Mucosa of descending colon (tissue), 3 donors: ENCODE results near the gene GLRX3. TPM values are rescaled to one million over a fixed set of nuclear protein-coding genes. Genes with fewer than 3 reads are reported as not detected.

Source experiments
- ATAC-seq: fragments of 200-7000 bp; cut with Tn5 transposase; one replicate; pipeline ENCODE4 v1.9.1; 2020; ENCODE audit warnings: mild to moderate bottlenecking, moderate library complexity
- DNase-seq, 3 donors: peaks; one replicate each; pipeline ENCODE4 v3.0.0-alpha.2; 2020
- H3K36me3 ChIP-seq: fragments of 200-600 bp; one replicate; pipeline ENCODE4 v1.8.0; 2021; ENCODE audit warnings: low read depth, mild to moderate bottlenecking
- H3K4me1 ChIP-seq: fragments of 200-600 bp; one replicate; pipeline ENCODE4 v1.8.0; 2021; ENCODE audit warnings: low read depth, mild to moderate bottlenecking
- H3K4me3 ChIP-seq: fragments of 200-600 bp; one replicate; pipeline ENCODE4 v1.8.0; 2021; ENCODE audit warnings: mild to moderate bottlenecking
- H3K9me3 ChIP-seq: fragments of 200-600 bp; one replicate; pipeline ENCODE4 v1.8.0; 2021; ENCODE audit warnings: mild to moderate bottlenecking
- intact Hi-C, 2 donors: fragments of 100-400 bp; cut with DNase I in 1 of 2; cut with micrococcal nuclease in 1 of 2; formaldehyde crosslinking; loops; one replicate each; pipeline versions ENCODE4 v1.11.0 to v1.11.1; 2022; cut with DNase I, micrococcal nuclease
- total RNA-seq, 3 donors: library from RNA; stranded (reverse); fragmentation: NEBNext Ultra II Directional in 2 of 3; extraction: Animal tissue kit (Norgen Biotek cat#: 25700) in 2 of 3; gene quantifications; one replicate each; pipeline versions ENCODE4 v1.2.1 to v1.2.4, GENCODE V29; 2021 to 2023
- TF ChIP-seq, protein P1 (sequence below): fragments of 200-600 bp; IDR thresholded peaks from one replicate; pipeline ENCODE4 v1.8.0; 2022; ENCODE audit warnings: antibody characterized with exemption, mild to moderate bottlenecking
- donor health status: DM: no; HTN: no; CAD: no; lungs with moderate emphysema.
- donor health status: DM: no; HTN: no; CAD: no.
- donor health status: DM: no; HTN: yes; CAD: no.

GLRX3 gene
- total RNA-seq, 3 donors from 2014 or later = 44.3 to 58.2 (median 57.2) TPM

DNA sequence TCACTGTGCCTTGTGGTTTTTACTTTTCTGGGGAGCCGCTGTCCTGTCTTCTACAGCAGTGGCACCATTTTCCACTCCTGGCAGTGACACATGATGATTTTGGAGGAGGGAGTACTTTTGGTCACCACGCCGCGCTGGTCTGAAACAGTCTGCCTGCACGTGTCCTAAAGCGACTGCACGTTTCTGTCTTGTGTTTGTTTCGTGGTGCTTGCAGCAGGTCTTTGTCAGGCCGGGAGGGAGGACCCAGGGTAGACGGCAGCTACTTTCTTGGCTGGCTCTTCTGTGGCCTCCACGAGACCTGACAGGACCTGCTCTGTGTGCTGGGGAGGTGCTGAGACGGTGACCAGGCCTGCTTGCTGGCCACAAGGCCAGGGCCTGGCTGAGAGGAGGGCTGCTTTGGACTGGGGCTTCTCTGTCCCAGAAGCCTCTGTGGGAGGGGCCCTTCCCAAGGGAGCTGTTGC, 82.0 kb downstream of the GLRX3 start:
- no peaks in the 10 kb centered on the region for H3K4me1 ChIP-seq
- ATAC-seq (no peak), DNase-seq (no peak)
- TF ChIP-seq, protein P1, sequence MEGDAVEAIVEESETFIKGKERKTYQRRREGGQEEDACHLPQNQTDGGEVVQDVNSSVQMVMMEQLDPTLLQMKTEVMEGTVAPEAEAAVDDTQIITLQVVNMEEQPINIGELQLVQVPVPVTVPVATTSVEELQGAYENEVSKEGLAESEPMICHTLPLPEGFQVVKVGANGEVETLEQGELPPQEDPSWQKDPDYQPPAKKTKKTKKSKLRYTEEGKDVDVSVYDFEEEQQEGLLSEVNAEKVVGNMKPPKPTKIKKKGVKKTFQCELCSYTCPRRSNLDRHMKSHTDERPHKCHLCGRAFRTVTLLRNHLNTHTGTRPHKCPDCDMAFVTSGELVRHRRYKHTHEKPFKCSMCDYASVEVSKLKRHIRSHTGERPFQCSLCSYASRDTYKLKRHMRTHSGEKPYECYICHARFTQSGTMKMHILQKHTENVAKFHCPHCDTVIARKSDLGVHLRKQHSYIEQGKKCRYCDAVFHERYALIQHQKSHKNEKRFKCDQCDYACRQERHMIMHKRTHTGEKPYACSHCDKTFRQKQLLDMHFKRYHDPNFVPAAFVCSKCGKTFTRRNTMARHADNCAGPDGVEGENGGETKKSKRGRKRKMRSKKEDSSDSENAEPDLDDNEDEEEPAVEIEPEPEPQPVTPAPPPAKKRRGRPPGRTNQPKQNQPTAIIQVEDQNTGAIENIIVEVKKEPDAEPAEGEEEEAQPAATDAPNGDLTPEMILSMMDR = no peak
- intact Hi-C loops = no loop called here
- no peaks in the 10 kb centered on the region for H3K36me3 ChIP-seq
- no peaks in the 10 kb centered on the region for H3K9me3 ChIP-seq
- H3K4me3 ChIP-seq = no peak overlapping the region

DNA sequence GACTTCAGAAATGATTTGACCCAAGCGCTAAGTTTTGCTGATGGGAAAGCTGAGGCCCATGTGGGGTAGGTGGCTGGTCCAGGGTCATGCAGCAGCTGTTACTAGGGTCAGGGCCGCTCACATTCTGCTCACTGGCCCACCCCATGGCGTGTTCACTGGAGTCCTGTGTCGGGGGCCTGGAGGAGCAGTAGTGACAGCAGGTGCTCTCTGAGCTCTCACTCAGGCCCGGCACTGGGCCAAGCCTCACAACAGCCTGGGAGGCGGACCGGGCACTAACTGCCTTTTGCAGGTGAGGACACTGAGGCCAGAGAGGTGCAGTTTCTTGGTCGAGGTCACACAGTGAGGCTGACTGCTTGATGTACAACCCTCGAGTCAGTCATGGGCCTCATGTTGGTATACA, 82.7 kb downstream of the GLRX3 start:
- DNase-seq = no peak
- intact Hi-C loops = no loop called here
- no peak for ATAC-seq

DNA sequence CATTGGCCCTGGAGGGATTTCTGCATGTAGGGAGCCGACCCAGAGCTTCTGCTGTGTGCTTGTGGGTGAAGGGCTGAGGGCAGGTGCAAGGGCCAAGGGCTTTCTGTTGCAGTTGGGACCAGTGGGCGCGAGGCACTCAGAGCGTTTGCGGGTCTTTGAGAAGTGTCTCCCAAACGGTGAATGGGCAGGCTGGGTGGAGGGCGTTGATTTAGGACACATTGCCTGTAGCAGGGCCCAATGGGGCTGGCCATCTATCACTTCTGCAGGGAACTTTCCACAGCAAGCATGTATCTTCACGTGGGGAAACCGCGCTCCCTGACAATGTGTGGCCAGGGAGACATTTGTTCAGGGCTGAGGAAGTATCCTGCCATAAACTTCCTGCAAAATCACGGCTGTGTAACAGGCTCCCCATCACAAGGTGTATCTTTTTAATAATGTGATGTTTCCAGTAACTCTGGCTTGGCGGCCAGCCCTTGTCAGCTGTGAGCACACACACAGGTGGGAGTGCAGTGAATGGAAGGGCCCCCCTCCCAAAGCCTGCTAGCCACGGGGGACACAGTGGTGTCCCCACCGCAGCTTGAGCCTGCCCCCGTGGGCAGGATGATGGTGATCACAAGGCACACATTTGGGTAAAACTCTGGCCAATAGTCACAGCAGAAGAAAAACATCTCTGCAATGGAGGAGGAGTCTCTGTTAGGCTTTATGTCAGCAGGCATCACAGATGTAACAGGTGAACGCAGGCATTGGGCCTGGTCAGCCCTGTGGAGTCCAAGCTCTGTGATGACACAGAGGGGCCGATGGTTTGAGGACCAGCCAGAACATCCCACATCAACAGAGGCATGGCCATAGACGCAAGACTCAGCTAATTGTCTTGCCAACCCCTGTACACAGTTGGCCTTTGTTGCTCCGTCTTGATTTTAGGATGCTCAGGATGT, 84.3 kb downstream of the GLRX3 start:
- Histone ChIP-seq H3K4me3 (no peak overlapping the region), H3K36me3 (no peaks in the 10 kb centered on the region), H3K9me3 (no peaks in the 10 kb centered on the region), H3K4me1 (no peaks in the 10 kb centered on the region)
- no peak for ATAC-seq
- DNase-seq = no peak
- intact Hi-C loops = no loop called here
- TF ChIP-seq, protein P1 = no peak

More for the DNA sequence above, 82.7 kb downstream of the GLRX3 start:
- no peaks in the 10 kb centered on the region for H3K4me1 ChIP-seq
- H3K4me3 ChIP-seq = no peak overlapping the region
- H3K36me3 ChIP-seq = no peaks in the 10 kb centered on the region
- TF ChIP-seq, protein P1 = no peak
- H3K9me3 ChIP-seq = no peaks in the 10 kb centered on the region

DNA sequence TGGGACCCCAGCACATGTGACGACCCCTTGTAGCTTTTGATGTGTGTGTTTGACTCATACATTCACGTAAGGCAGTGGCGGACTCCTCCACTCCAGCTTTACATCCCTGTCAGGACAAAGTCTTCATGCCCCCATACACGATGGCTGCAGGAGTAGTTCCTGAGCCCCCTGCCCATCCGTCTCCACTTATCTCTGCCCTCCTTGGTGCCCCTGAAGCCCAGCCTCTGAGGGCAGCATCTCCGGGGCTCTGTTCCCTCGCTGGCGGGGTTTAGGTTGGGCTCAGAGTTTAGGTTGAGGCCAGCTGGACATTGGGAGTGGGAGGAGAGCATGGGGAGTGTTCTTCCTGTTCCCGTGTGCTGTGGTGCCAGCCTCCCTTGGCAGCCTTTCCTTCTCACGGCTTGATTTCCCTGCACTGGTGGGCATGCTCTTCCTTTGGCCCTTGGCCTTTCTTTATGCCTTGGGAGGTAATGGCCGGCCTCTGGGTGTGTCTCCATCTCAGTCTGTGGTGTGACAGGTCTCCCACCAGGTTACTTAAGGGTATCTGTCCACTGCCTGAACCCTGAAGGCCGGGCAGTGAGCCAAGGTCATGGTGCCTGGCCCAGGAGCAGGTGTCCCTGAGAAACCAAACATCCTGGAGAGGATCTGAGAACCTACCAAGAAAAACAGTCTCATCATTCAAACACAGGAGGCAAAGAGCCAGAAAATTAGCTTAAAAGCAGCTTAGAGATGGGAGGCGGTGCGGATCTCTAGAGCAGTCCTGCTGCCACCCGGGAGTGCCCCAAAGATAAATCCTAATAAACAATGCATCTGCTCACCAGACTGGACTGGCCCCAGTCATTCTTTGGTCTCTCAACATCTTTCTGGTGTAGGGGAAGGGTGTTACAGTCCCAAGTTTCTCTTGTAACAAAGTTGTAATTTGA, 85.5 kb downstream of the GLRX3 start:
- Histone ChIP-seq H3K9me3 (no peaks in the 10 kb centered on the region), H3K36me3 (no peaks in the 10 kb centered on the region), H3K4me1 (no peaks in the 10 kb centered on the region), H3K4me3 (no peak overlapping the region)
- ATAC-seq (no peak), DNase-seq (no peak)
- intact Hi-C loops = no loop called here
- TF ChIP-seq, protein P1 = no peak

DNA sequence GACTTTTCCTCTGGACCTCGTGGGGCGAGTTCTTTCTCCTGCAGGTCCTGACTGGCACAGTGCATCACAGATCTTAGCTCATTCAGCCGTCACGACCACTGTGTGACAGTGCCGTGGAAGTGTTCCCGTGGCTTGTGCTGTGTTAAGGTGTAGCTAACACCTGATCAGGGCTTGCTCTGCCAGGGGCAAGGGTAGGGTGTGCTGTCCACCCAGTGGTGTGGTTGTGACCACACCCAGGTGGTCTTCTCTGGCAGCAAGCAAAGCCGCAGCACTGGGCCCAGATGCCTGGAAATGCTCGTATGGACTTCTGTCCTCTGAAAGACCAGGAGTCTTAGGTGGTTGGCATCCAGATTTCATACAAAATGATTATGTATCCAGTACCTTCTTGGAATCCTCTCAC, 86.2 kb downstream of the GLRX3 start:
- ATAC-seq = no peak
- TF ChIP-seq, protein P1 = no peak
- H3K9me3 ChIP-seq = no peaks in the 10 kb centered on the region
- no peak for DNase-seq
- no peaks in the 10 kb centered on the region for H3K36me3 ChIP-seq
- no peaks in the 10 kb centered on the region for H3K4me1 ChIP-seq
- intact Hi-C loops = no loop called here
- no peak overlapping the region for H3K4me3 ChIP-seq
